Measurements from ENCODE around the gene LOXL3. TPM values are rescaled to one million over a fixed set of nuclear protein-coding genes. Genes with fewer than 3 reads are reported as not detected.

LOXL3 gene
- total RNA-seq, 1 donor from 2014 or later: 30.2 TPM

- H3K36me3 Mint-ChIP-seq (ENCODE audit: low read depth): peaks cover 14% of the 10 kb centered on the region
- TF ChIP-seq, protein P1, sequence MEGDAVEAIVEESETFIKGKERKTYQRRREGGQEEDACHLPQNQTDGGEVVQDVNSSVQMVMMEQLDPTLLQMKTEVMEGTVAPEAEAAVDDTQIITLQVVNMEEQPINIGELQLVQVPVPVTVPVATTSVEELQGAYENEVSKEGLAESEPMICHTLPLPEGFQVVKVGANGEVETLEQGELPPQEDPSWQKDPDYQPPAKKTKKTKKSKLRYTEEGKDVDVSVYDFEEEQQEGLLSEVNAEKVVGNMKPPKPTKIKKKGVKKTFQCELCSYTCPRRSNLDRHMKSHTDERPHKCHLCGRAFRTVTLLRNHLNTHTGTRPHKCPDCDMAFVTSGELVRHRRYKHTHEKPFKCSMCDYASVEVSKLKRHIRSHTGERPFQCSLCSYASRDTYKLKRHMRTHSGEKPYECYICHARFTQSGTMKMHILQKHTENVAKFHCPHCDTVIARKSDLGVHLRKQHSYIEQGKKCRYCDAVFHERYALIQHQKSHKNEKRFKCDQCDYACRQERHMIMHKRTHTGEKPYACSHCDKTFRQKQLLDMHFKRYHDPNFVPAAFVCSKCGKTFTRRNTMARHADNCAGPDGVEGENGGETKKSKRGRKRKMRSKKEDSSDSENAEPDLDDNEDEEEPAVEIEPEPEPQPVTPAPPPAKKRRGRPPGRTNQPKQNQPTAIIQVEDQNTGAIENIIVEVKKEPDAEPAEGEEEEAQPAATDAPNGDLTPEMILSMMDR (conservative IDR thresholded peaks at IDR 0.05): no peak
- H3K9me3 Mint-ChIP-seq: peaks cover 2% of the 10 kb centered on the region
- DNase-seq (ENCODE audit: low read depth, low spot score): no peak
- peaks cover 30% of the 10 kb centered on the region for H3K27me3 Mint-ChIP-seq (ENCODE audit: low read depth)
- peaks cover 20% of the 10 kb centered on the region for H3K4me1 Mint-ChIP-seq
- H3K4me3 Mint-ChIP-seq: peak within 1 kb of the TSS; percentile 90
- H3K27ac Mint-ChIP-seq (ENCODE audit: unreplicated experiment): no peak within 1 kb of the TSS
These were observed 27.8 kb downstream of the LOXL3 start, which contains the start of gene DQX1 for GRCh38 chr2:74525717-74526648. TSS of gene DQX1 (minus strand) at chr2:74526231. CDS start at chr2:74525729, 502 bp downstream.

DNA sequence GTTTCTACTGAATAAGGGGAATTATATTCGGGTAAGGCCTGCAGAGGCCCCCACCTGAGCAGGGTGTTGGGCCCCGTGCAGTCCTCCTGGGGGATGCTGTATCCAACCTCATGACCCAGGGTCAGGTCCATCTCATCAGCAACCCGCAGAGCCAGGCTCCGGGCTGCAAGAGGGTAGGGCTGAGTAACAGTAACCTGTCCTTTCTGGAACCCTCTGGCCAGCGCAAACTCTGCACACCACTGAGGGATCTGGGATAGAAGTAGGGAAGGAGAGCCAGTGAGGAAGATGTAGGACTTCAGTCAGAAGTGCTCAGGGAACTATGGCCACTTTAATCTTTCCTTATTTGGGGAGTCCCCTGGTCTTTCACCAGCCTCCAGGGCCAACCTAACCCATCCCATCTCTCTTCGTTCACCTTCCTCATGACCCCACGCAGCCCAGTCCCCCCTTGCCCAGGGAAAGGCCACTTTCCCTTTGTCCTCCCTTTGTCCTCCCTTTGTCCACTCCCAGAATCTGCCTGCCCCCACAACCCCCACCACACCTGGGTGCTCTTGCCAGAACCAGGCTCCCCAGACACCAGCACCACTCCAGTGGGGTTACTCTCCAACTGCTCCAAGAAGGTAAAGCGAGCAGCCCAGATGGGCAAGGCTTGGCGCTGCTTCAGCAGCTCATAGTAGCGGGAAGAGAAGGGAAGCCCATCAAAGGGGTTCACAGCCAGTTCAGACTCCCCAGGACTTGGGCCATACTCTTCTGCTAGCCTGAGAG is 28.6 kb downstream of the LOXL3 start:
- no peak for DNase-seq (ENCODE audit: low read depth, low spot score)
- Mint-ChIP-seq H3K27ac (ENCODE audit: unreplicated experiment) (no peak overlapping the region), H3K27me3 (ENCODE audit: low read depth) (peaks cover 39% of the 10 kb centered on the region), H3K4me1 (peaks cover 14% of the 10 kb centered on the region), H3K9me3 (peaks cover 2% of the 10 kb centered on the region), H3K4me3 (peak overlapping the region; percentile 51), H3K36me3 (ENCODE audit: low read depth) (peaks cover 14% of the 10 kb centered on the region)
- TF ChIP-seq, protein P1 (conservative IDR thresholded peaks at IDR 0.05): no peak

GRCh38 chr2:74524005-74524404 is 29.7 kb downstream of the LOXL3 start:
- H3K9me3 Mint-ChIP-seq: peaks cover 2% of the 10 kb centered on the region

GRCh38 chr2:74522516-74522915 is 31.2 kb downstream of the LOXL3 start:
- H3K4me3 Mint-ChIP-seq: no peak overlapping the region
- TF ChIP-seq, protein P1 (conservative IDR thresholded peaks at IDR 0.05): no peak
- no peak for DNase-seq (ENCODE audit: low read depth, low spot score)
- peaks cover 65% of the 10 kb centered on the region for H3K27me3 Mint-ChIP-seq (ENCODE audit: low read depth)
- peaks cover 2% of the 10 kb centered on the region for H3K9me3 Mint-ChIP-seq
- peak overlapping the region; percentile 5 for H3K27ac Mint-ChIP-seq (ENCODE audit: unreplicated experiment)
- no peaks in the 10 kb centered on the region for H3K4me1 Mint-ChIP-seq
- H3K36me3 Mint-ChIP-seq (ENCODE audit: low read depth): peaks cover 12% of the 10 kb centered on the region

More at GRCh38 chr2:74524005-74524404, 29.7 kb downstream of the LOXL3 start:
- DNase-seq (ENCODE audit: low read depth, low spot score): no peak
- Mint-ChIP-seq H3K27ac (ENCODE audit: unreplicated experiment) (peak overlapping the region; percentile 19), H3K4me1 (peaks cover 12% of the 10 kb centered on the region), H3K4me3 (peak overlapping the region; percentile 57), H3K36me3 (ENCODE audit: low read depth) (peaks cover 14% of the 10 kb centered on the region), H3K27me3 (ENCODE audit: low read depth) (peaks cover 50% of the 10 kb centered on the region)
- TF ChIP-seq, protein P1 (conservative IDR thresholded peaks at IDR 0.05): no peak

GRCh38 chr2:74516650-74517049 is 37.1 kb downstream of the LOXL3 start:
- Mint-ChIP-seq H3K27me3 (ENCODE audit: low read depth) (peaks cover 94% of the 10 kb centered on the region), H3K36me3 (ENCODE audit: low read depth) (peaks cover 6% of the 10 kb centered on the region), H3K27ac (ENCODE audit: unreplicated experiment) (no peak overlapping the region), H3K4me1 (peaks cover 3% of the 10 kb centered on the region), H3K9me3 (no peaks in the 10 kb centered on the region), H3K4me3 (no peak overlapping the region)
- DNase-seq (ENCODE audit: low read depth, low spot score): no peak
- TF ChIP-seq, protein P1 (conservative IDR thresholded peaks at IDR 0.05): no peak

All from neural crest cell (in vitro differentiated cells).